BJ (cell line): ENCODE data around the gene PLEKHO2. TPM values are rescaled to one million over a fixed set of nuclear protein-coding genes. Genes with fewer than 3 reads are reported as not detected.

Experiments used
- CTCF ChIA-PET: fragments of 350-600 bp; formaldehyde crosslinking; extraction: SDS; loops from one replicate; lab custom pipeline; 2021; ENCODE audit warnings: antibody characterized with exemption, inconsistent platforms; lab: Yijun Ruan, JAX
- POLR2A ChIA-PET: fragments of 300-600 bp; sonication (Branson Sonifier 250); formaldehyde crosslinking; extraction: SDS; loops from one replicate; lab custom pipeline; 2021; ENCODE audit warnings: antibody characterized with exemption; lab: Charles Lee
- DNase-seq: peaks from one replicate; pipeline ENCODE4 v3.0.0-alpha.2; 2011; ENCODE audit warnings: low read depth
- H3K27me3 ChIP-seq: 2 replicates; pipeline ENCODE4 v1.6.0; 2011; ENCODE audit warnings: low read length; ENCODE audit not compliant: control insufficient read depth, insufficient read depth
- H3K36me3 ChIP-seq: 2 replicates; pipeline ENCODE4 v1.5.1; 2011; ENCODE audit warnings: low read length; ENCODE audit not compliant: control insufficient read depth, insufficient read depth
- H3K4me3 ChIP-seq: 2 replicates; pipeline ENCODE4 v1.5.1; 2011; ENCODE audit warnings: low read depth, mild to moderate bottlenecking, control low read depth, low read length
- polyA plus RNA-seq: library from polyadenylated mRNA; depleted of rRNA; stranded (reverse); fragments of >200 nt; gene quantifications from 2 replicates; pipeline ENCODE4 v1.2.3, GENCODE V29; 2011
- TF ChIP-seq, protein P1 (sequence below): IDR thresholded peaks from 2 replicates; pipeline ENCODE4 v1.5.1; 2011; ENCODE audit warnings: low read depth, mild to moderate bottlenecking, control low read depth, inconsistent platforms, low read length, moderate library complexity; ENCODE audit not compliant: insufficient read depth

Gene PLEKHO2
- polyA plus RNA-seq, 1 experiment: 33.6 TPM

DNA sequence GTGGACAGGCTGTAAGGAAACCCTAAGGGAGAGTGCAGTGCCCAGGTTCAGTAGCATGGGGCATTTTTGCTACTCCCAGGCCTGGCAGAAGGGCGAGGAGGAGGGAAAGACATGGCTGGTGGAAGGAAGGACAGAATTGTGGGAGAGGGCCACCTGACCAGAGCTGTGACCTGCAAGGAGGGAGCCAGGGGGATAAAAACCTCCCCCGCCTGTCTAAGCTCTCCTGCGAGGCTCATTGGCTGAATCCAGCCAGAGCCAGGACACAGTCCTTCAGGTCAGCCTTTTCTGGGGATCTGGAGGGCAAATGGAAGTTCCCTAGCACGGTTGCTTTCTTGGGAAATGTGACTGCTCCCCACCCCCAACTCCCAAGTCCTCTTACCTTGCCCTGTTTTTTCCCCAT is 56.7 kb downstream of the PLEKHO2 start:
- ChIA-PET CTCF (interaction anchor here (0.9 to 1.1 kb wide), 2 partner anchors 22 to 57 kb away, joined by 3 read pairs; no protein-coding TSS in a partner anchor), POLR2A (no interaction called here)
- Histone ChIP-seq H3K4me3 (no peak overlapping the region), H3K27me3 (no peaks in the 10 kb centered on the region), H3K36me3 (no peaks in the 10 kb centered on the region)
- TF ChIP-seq, protein P1, sequence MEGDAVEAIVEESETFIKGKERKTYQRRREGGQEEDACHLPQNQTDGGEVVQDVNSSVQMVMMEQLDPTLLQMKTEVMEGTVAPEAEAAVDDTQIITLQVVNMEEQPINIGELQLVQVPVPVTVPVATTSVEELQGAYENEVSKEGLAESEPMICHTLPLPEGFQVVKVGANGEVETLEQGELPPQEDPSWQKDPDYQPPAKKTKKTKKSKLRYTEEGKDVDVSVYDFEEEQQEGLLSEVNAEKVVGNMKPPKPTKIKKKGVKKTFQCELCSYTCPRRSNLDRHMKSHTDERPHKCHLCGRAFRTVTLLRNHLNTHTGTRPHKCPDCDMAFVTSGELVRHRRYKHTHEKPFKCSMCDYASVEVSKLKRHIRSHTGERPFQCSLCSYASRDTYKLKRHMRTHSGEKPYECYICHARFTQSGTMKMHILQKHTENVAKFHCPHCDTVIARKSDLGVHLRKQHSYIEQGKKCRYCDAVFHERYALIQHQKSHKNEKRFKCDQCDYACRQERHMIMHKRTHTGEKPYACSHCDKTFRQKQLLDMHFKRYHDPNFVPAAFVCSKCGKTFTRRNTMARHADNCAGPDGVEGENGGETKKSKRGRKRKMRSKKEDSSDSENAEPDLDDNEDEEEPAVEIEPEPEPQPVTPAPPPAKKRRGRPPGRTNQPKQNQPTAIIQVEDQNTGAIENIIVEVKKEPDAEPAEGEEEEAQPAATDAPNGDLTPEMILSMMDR: no peak
- DNase-seq: no peak

DNA sequence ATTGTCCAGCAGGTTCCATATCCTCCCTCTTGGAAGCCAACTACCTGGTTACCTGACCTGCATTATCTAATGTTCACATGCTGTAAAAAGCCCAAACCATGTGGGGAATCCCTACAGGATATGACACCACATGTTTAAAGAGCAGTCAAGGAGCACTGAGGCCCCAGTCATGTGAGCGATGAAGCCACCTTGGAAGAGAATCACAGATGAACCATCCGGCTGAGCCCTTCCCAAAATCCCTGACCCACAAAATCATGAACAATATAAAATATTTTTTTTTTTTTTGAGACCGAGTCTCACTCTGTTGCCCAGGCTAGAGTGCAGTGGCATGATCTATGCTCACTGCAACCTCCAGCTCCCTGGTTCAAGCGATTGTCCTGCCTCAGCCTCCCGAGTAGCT is 59.4 kb downstream of the PLEKHO2 start:
- TF ChIP-seq, protein P1: no peak
- ChIA-PET CTCF (interaction anchor here (1.4 kb wide), 1 partner anchor 7 kb away, joined by 3 read pairs; no protein-coding TSS in a partner anchor), POLR2A (no interaction called here)
- H3K4me3 ChIP-seq: no peak overlapping the region
- no peaks in the 10 kb centered on the region for H3K36me3 ChIP-seq
- DNase-seq: no peak
- H3K27me3 ChIP-seq: no peaks in the 10 kb centered on the region

DNA sequence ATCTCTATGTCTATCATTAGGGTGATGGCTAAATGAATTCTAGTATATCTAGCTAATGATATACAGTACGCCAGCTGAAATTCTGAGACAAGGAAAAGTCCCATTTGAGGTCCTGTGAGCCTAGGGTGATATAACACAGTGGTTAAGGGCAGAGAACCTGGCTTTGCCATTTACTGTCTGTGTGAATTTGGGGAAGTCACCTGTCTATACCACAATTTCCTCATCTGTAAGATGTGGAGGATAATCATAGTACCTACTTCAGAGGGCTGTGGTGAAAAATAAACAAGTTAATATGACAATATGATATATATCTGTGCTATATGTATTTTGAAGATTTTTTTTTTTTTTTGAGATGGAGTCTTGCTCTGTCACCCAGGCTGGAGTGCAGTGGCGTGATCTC is 60.2 kb downstream of the PLEKHO2 start:
- no peak for DNase-seq
- TF ChIP-seq, protein P1: no peak
- Histone ChIP-seq H3K27me3 (no peaks in the 10 kb centered on the region), H3K36me3 (no peaks in the 10 kb centered on the region), H3K4me3 (no peak overlapping the region)
- ChIA-PET CTCF (interaction anchor here (0.7 to 1.4 kb wide), 2 partner anchors 8 to 44 kb away, joined by 3 read pairs; no protein-coding TSS in a partner anchor), POLR2A (no interaction called here)

DNA sequence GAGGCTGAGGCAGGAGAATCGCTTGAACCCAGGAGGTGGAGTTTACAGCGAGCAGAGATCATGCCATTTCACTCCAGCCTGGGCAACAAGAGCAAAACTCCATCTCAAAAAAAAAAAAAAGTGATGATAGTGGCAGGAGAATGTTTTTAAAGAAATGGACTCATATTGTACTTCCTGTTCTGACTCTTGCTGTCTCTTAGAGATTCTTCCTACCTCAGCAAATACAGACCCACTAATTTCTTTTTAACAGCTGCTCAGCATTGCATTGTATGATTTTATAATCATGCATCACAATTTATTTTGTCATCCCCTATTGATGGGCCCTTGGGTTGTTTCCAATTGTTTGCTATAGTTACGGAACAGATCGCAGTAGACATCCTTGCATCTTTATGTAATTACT is 61.1 kb downstream of the PLEKHO2 start:
- TF ChIP-seq, protein P1: no peak
- H3K4me3 ChIP-seq: no peak overlapping the region
- no peak for DNase-seq
- H3K36me3 ChIP-seq: no peaks in the 10 kb centered on the region
- no peaks in the 10 kb centered on the region for H3K27me3 ChIP-seq
- POLR2A ChIA-PET: no interaction called here
- CTCF ChIA-PET: interaction anchor here (1.1 to 1.6 kb wide), 4 partner anchors 9 to 172 kb away, joined by 3 to 5 read pairs (median 4); no protein-coding TSS in a partner anchor

DNA sequence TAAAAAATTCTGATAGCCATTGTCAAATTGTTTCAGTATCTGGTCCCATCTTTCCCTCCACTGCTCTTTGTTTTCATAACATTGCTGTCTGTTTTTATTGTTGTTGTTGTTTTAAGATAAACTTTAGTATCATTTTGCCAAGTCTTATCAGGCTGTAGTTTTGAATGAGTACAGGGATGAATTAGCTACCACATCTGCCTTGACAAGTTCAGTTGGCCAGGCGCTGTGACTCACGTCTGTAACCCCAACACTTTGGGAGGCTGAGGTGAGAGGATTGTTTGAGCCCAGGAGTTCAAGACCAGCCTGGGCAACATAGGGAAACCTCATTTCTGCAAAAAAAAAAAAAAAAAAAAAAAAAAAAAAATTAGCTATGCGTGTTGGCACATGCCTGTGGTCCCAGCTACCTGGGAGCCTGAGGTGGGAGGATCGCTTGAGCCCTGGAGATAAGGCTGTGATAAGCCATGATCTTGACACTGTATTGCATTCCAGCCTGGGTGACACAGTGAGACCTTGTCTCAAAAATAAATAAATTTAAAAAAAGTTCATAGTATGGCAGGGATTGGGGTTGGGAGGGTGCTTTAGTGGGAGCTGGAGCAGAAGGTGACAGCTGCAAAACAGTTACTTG is 61.7 kb downstream of the PLEKHO2 start:
- Histone ChIP-seq H3K36me3 (no peaks in the 10 kb centered on the region), H3K27me3 (no peaks in the 10 kb centered on the region), H3K4me3 (no peak overlapping the region)
- POLR2A ChIA-PET: no interaction called here
- DNase-seq: no peak
- TF ChIP-seq, protein P1: no peak
- CTCF ChIA-PET: interaction anchor here (0.5 to 2.3 kb wide), 5 partner anchors 11 to 173 kb away, joined by 3 to 6 read pairs (median 5); no protein-coding TSS in a partner anchor
